ENCODE data around the gene CLCN4. TPM values are rescaled to one million over a fixed set of nuclear protein-coding genes. Genes with fewer than 3 reads are reported as not detected.

The CLCN4 gene
- total and polyA plus RNA-seq, 7 experiments from 2014 or later: 0.02 to 0.42 (median 0.11) TPM; not detected in 2

DNA sequence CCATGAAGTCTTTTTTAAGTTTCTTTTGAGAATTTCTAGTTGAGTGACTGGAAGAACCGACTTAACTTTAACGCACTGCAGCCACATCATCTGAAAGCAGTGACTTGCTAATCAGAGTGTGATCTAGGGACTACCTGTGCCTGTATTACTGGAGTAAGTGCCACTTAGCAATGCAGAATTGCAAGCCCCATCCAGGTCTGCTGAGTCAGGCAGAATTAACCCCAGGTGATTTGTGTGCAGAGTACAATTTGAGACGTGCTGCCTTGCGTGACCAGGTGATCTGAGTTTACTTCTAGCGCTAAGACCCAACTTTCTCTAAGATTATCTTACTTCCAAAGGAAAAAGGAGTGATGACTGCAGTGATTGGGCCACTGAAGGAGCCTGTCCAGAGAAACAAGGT, 85.3 kb downstream of the CLCN4 start:
- intact Hi-C loops (cut with micrococcal nuclease): no loop called here
- Histone ChIP-seq H3K27me3 (ENCODE audit: control insufficient read depth in 2 of 2, insufficient read depth in 2 of 2, low read length in 2 of 2) (no peaks in the 10 kb centered on the region), H3K36me3 (ENCODE audit: control insufficient read depth in 2 of 3, insufficient read depth in 3 of 3, low read length in 3 of 3) (no peaks in the 10 kb centered on the region), H3K27ac (ENCODE audit: low read depth, low read length) (no peak overlapping the region), H3K9me3 (ENCODE audit: control insufficient read depth in 2 of 3, low read length in 3 of 3) (no peaks in the 10 kb centered on the region), H3K4me1 (ENCODE audit: control insufficient read depth in 2 of 2, insufficient read depth in 2 of 2, low read length in 2 of 2) (no peaks in the 10 kb centered on the region), H3K4me3 (ENCODE audit: low read length) (no peak overlapping the region)
- Mint-ChIP-seq H3K27me3 (no peaks in the 10 kb centered on the region), H3K4me3 (no peak overlapping the region), H3K36me3 (no peaks in the 10 kb centered on the region), H3K9me3 (no peaks in the 10 kb centered on the region), H3K4me1 (no peaks in the 10 kb centered on the region), H3K27ac (no peak overlapping the region)
- CTCF ChIA-PET: interaction anchor here (0.5 kb wide), 1 partner anchor 29 kb away, joined by 3 read pairs; no protein-coding TSS in a partner anchor
- no peak for ATAC-seq
- no peak for DNase-seq
- POLR2A ChIA-PET: no interaction called here

DNA sequence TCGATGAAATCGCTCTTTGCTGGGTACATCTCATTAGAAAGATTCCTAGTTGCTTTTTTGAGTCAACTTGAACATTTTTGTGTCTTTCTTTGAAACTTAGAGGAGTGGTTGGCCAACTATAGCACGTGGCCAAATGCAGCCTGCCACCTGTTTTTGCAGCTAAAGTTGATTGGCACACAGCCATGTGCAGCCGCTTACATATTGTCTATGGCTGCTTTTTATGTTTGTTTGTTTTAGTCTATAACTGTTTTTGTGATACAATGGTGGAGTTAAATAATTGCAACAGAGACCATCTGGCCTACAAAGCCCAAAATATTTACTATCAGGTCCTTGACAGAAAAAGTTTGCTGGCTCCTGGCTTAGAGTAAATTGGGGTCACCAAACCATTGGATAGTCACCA, 86.3 kb downstream of the CLCN4 start:
- no peaks in the 10 kb centered on the region for H3K36me3 ChIP-seq (ENCODE audit: control insufficient read depth in 2 of 3, insufficient read depth in 3 of 3, low read length in 3 of 3)
- Mint-ChIP-seq H3K9me3 (no peaks in the 10 kb centered on the region), H3K27ac (no peak overlapping the region), H3K4me1 (no peaks in the 10 kb centered on the region), H3K4me3 (no peak overlapping the region), H3K27me3 (no peaks in the 10 kb centered on the region), H3K36me3 (no peaks in the 10 kb centered on the region)
- ChIA-PET CTCF (no interaction called here), POLR2A (no interaction called here)
- intact Hi-C loops (cut with micrococcal nuclease): no loop called here
- no peak overlapping the region for H3K4me3 ChIP-seq (ENCODE audit: low read length)
- no peak for DNase-seq
- H3K9me3 ChIP-seq (ENCODE audit: control insufficient read depth in 2 of 3, low read length in 3 of 3): no peaks in the 10 kb centered on the region
- H3K27me3 ChIP-seq (ENCODE audit: control insufficient read depth in 2 of 2, insufficient read depth in 2 of 2, low read length in 2 of 2): no peaks in the 10 kb centered on the region
- no peak for ATAC-seq
- no peak overlapping the region for H3K27ac ChIP-seq (ENCODE audit: low read depth, low read length)
- no peaks in the 10 kb centered on the region for H3K4me1 ChIP-seq (ENCODE audit: control insufficient read depth in 2 of 2, insufficient read depth in 2 of 2, low read length in 2 of 2)

DNA sequence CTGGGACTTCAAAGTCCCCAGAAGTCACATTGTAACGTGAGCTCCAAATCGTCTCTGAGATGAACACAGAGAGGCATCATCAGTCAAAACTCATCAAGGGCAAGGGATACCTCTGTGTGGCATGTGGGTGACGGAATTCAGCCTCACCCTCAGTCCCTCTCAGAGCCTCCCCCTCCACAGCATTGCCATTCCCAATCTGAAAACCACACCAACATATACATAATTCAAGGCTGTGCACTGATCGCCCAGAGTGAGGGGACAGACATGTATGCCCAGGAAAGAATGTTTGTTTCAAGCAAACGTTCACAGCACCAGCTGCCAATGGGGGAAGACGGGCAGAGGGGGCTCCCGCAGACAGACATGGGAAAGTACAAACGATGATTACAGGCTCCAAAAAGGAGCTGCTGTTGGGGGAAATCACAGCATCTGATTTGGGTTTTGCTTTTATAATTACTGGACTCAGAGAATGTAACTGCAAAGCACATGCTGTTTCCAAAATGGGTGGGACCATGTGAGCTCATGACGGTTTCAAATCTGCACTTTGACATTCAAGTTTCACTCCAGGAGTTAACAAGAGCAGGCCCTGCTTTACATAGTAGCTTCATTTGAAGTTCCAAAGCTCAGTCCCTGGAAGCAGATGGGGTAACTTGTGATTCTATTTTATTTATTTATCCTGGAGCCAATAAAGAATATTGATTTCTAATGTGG, 88.3 kb downstream of the CLCN4 start:
- peaks cover 0 to 2% (median 0%) of the 10 kb centered on the region in 7 donors for H3K4me1 Mint-ChIP-seq
- Histone ChIP-seq H3K4me1 (ENCODE audit: control insufficient read depth in 2 of 2, insufficient read depth in 2 of 2, low read length in 2 of 2) (no peaks in the 10 kb centered on the region), H3K9me3 (ENCODE audit: control insufficient read depth in 2 of 3, low read length in 3 of 3) (no peaks in the 10 kb centered on the region), H3K36me3 (ENCODE audit: control insufficient read depth in 2 of 3, insufficient read depth in 3 of 3, low read length in 3 of 3) (no peaks in the 10 kb centered on the region), H3K27ac (ENCODE audit: low read depth, low read length) (no peak overlapping the region), H3K4me3 (ENCODE audit: low read length) (no peak overlapping the region), H3K27me3 (ENCODE audit: control insufficient read depth in 2 of 2, insufficient read depth in 2 of 2, low read length in 2 of 2) (no peaks in the 10 kb centered on the region)
- POLR2A ChIA-PET: no interaction called here
- CTCF ChIA-PET: no interaction called here
- DNase-seq (no peak), ATAC-seq (no peak)
- no peak overlapping the region for H3K4me3 Mint-ChIP-seq
- no peaks in the 10 kb centered on the region for H3K36me3 Mint-ChIP-seq
- peaks cover 0 to 3% (median 0%) of the 10 kb centered on the region in 5 donors for H3K27me3 Mint-ChIP-seq
- H3K27ac Mint-ChIP-seq: no peak overlapping the region
- intact Hi-C loops (cut with micrococcal nuclease): no loop called here
- H3K9me3 Mint-ChIP-seq: peaks cover 0 to 5% (median 2%) of the 10 kb centered on the region in 11 donors

DNA sequence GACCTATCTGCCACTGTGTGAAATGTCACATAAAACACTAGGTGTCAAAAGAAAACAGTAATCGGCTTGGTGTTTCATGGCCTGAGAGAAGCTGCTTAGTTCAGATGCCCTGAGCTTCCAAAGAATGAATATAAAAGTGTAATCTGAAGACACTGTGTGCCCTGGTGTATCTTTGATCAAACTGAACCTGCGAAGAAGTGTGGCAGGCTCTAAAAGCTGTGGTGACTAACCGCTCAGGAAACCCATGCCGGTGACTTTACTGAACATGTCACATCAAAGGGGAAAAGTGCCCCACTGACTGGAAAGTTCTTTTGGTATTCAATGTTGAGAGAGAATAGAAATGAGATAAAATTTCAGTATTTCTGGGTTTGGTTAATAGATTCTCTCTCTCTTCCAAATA, 89.1 kb downstream of the CLCN4 start:
- no peak for ATAC-seq
- H3K36me3 Mint-ChIP-seq: no peaks in the 10 kb centered on the region

DNA sequence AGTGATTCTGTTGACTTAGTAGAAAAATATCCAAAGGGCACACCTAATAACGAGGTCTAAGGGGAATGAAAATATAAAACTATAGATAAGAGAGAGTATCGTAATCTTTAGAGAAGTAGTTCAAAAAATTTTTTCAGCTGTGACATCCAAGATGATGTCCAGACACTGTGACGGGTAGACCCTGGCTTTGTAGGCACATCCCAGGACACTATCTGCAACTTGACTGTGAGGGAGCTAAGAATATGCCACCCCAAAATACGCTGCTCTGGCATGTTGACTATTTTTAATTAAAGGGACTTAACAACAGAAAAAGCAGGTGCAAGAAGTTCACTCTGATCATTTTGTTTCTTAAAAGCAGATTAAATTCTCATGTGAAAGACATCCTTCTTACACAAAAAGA, 89.5 kb downstream of the CLCN4 start:
- Mint-ChIP-seq H3K9me3 (peaks cover 0 to 5% (median 2%) of the 10 kb centered on the region in 11 donors), H3K4me3 (no peak overlapping the region), H3K36me3 (no peaks in the 10 kb centered on the region), H3K27me3 (peaks cover 0 to 3% (median 0%) of the 10 kb centered on the region in 5 donors), H3K4me1 (peaks cover 0 to 2% (median 0%) of the 10 kb centered on the region in 7 donors), H3K27ac (no peak overlapping the region)
- H3K9me3 ChIP-seq (ENCODE audit: control insufficient read depth in 2 of 3, low read length in 3 of 3): no peaks in the 10 kb centered on the region
- CTCF ChIA-PET: no interaction called here
- DNase-seq: no peak
- no peaks in the 10 kb centered on the region for H3K27me3 ChIP-seq (ENCODE audit: control insufficient read depth in 2 of 2, insufficient read depth in 2 of 2, low read length in 2 of 2)
- H3K36me3 ChIP-seq (ENCODE audit: control insufficient read depth in 2 of 3, insufficient read depth in 3 of 3, low read length in 3 of 3): no peaks in the 10 kb centered on the region
- POLR2A ChIA-PET: no interaction called here
- no peaks in the 10 kb centered on the region for H3K4me1 ChIP-seq (ENCODE audit: control insufficient read depth in 2 of 2, insufficient read depth in 2 of 2, low read length in 2 of 2)
- intact Hi-C loops (cut with micrococcal nuclease): no loop called here
- ATAC-seq: no peak
- H3K4me3 ChIP-seq (ENCODE audit: low read length): no peak overlapping the region
- no peak overlapping the region for H3K27ac ChIP-seq (ENCODE audit: low read depth, low read length)

More for the DNA sequence above, 89.1 kb downstream of the CLCN4 start:
- no peaks in the 10 kb centered on the region for H3K36me3 ChIP-seq (ENCODE audit: control insufficient read depth in 2 of 3, insufficient read depth in 3 of 3, low read length in 3 of 3)
- ChIA-PET CTCF (no interaction called here), POLR2A (no interaction called here)
- H3K4me1 ChIP-seq (ENCODE audit: control insufficient read depth in 2 of 2, insufficient read depth in 2 of 2, low read length in 2 of 2): no peaks in the 10 kb centered on the region
- intact Hi-C loops (cut with micrococcal nuclease): no loop called here
- H3K4me3 ChIP-seq (ENCODE audit: low read length): no peak overlapping the region
- no peaks in the 10 kb centered on the region for H3K9me3 ChIP-seq (ENCODE audit: control insufficient read depth in 2 of 3, low read length in 3 of 3)
- Mint-ChIP-seq H3K27me3 (peaks cover 0 to 3% (median 0%) of the 10 kb centered on the region in 5 donors), H3K9me3 (peaks cover 0 to 5% (median 2%) of the 10 kb centered on the region in 11 donors), H3K4me1 (peaks cover 0 to 2% (median 0%) of the 10 kb centered on the region in 7 donors), H3K27ac (no peak overlapping the region), H3K4me3 (no peak overlapping the region)
- no peak for DNase-seq
- no peak overlapping the region for H3K27ac ChIP-seq (ENCODE audit: low read depth, low read length)
- no peaks in the 10 kb centered on the region for H3K27me3 ChIP-seq (ENCODE audit: control insufficient read depth in 2 of 2, insufficient read depth in 2 of 2, low read length in 2 of 2)

DNA sequence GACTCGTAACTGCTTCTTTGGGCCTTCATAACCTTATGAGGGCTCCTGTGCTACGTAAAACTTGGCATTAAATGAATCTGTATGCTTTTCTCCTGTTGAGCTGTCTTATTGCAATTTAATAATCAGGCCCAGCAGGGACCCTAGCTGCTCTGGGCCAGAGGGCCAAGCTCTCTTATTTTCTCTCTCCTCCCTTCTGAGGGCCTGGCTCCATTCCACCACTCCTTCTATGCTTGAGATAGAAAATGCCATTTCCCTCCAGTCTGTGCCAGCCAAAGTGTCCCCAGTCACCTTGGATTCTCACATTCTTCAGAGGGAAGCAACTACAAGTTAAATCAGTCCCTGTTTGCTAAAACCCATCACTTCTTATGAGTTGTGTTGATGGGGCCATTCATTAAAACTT, 90.1 kb downstream of the CLCN4 start:
- peaks cover 0 to 3% (median 0%) of the 10 kb centered on the region in 5 donors for H3K27me3 Mint-ChIP-seq

DNA sequence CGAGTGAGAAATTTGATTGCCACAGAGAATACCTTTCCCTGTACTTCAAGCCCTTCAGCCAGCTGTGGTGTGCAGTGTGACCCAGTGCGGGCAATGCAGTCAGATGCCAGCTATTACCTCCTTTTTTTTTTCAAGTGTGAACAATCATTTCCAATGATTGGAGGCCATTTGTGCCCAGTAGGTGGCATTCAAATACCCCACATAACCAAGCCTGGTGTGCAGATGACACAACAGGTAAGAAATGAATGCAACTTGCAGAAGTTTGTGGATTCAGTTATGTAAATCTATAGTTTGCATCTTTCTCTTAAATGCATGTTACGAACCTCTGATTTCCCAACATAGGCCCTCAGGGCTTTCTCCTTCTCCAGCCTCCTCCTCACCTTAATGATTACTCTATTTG, 98.0 kb downstream of the CLCN4 start:
- Histone ChIP-seq H3K4me3 (ENCODE audit: low read length) (no peak overlapping the region), H3K36me3 (ENCODE audit: control insufficient read depth in 2 of 3, insufficient read depth in 3 of 3, low read length in 3 of 3) (no peaks in the 10 kb centered on the region), H3K9me3 (ENCODE audit: control insufficient read depth in 2 of 3, low read length in 3 of 3) (no peaks in the 10 kb centered on the region), H3K4me1 (ENCODE audit: control insufficient read depth in 2 of 2, insufficient read depth in 2 of 2, low read length in 2 of 2) (no peaks in the 10 kb centered on the region), H3K27me3 (ENCODE audit: control insufficient read depth in 2 of 2, insufficient read depth in 2 of 2, low read length in 2 of 2) (no peaks in the 10 kb centered on the region), H3K27ac (ENCODE audit: low read depth, low read length) (no peak overlapping the region)
- CTCF ChIA-PET: no interaction called here
- Mint-ChIP-seq H3K4me1 (no peaks in the 10 kb centered on the region), H3K27me3 (peaks cover 0 to 4% (median 0%) of the 10 kb centered on the region in 5 donors), H3K27ac (no peak overlapping the region), H3K4me3 (no peak overlapping the region), H3K36me3 (no peaks in the 10 kb centered on the region), H3K9me3 (peaks cover 0 to 5% (median 0%) of the 10 kb centered on the region in 11 donors)
- no peak for DNase-seq
- POLR2A ChIA-PET: no interaction called here
- ATAC-seq: no peak
- intact Hi-C loops (cut with micrococcal nuclease): no loop called here

More for the DNA sequence above, 90.1 kb downstream of the CLCN4 start:
- ATAC-seq (no peak), DNase-seq (no peak)
- intact Hi-C loops (cut with micrococcal nuclease): no loop called here
- H3K9me3 ChIP-seq (ENCODE audit: control insufficient read depth in 2 of 3, low read length in 3 of 3): no peaks in the 10 kb centered on the region
- no peaks in the 10 kb centered on the region for H3K36me3 ChIP-seq (ENCODE audit: control insufficient read depth in 2 of 3, insufficient read depth in 3 of 3, low read length in 3 of 3)
- no peaks in the 10 kb centered on the region for H3K4me1 ChIP-seq (ENCODE audit: control insufficient read depth in 2 of 2, insufficient read depth in 2 of 2, low read length in 2 of 2)
- H3K4me1 Mint-ChIP-seq: peaks cover 0 to 2% (median 0%) of the 10 kb centered on the region in 7 donors
- H3K4me3 Mint-ChIP-seq: no peak overlapping the region
- H3K36me3 Mint-ChIP-seq: no peaks in the 10 kb centered on the region
- ChIA-PET POLR2A (no interaction called here), CTCF (no interaction called here)
- H3K27ac ChIP-seq (ENCODE audit: low read depth, low read length): no peak overlapping the region
- H3K9me3 Mint-ChIP-seq: peaks cover 0 to 6% (median 2%) of the 10 kb centered on the region in 11 donors
- no peaks in the 10 kb centered on the region for H3K27me3 ChIP-seq (ENCODE audit: control insufficient read depth in 2 of 2, insufficient read depth in 2 of 2, low read length in 2 of 2)
- no peak overlapping the region for H3K4me3 ChIP-seq (ENCODE audit: low read length)
- no peak overlapping the region for H3K27ac Mint-ChIP-seq
